HG03575 (cell line): Measurements from ENCODE around the gene EHMT2.

Source experiments
- ATAC-seq: cut with Tn5 transposase; IDR thresholded peaks from one replicate; pipeline ENCODE4 v1.9.1; 2021; ENCODE audit not compliant: unreplicated experiment, insufficient number of reproducible peaks, low FRiP score; ENCODE audit errors: extremely low read depth

The EHMT2 gene

DNA sequence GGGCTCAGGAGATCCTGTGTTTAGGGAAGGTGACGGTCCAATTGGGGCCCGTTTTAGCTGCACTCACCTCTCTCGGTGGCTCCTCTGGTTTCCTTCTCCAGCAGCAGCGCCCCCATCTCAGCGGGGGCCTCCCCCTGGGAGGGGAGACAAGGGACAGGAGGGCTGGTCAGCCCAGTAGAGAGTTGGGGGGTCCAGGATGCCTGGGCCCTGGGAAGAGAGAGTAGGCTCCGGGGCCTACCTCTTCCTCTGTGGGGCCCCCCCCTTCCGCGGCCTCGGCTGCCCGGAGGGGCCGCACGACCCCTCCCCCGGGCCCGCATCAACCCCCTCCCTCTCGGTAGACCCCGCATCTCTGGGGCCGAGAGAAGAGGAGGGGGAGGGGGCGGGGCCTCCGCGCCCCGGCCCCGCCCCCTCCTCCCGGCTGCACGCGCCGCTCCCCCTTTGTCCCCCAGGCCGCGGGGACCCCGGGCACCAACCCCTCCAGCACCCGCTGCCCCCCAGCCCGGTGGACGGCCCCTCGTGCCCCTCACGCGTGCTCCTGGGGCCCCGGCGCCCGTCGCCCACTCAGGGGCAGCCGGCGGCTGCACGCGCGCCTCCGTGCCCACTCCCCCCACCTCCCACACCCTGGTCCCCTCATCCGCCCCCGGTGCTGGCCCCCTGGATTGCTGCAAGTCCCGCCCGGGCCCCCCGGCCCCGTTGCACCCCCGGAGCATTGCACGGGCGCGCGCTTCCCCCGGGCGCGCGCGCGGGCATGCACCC is 464 bp downstream of the EHMT2 start:
- no peak for ATAC-seq

- no peak for ATAC-seq
Measured at GRCh38 chr6:31896493-31896855, 1.0 kb downstream of the EHMT2 start.

GRCh38 chr6:31892821-31893220 is 4.7 kb downstream of the EHMT2 start:
- ATAC-seq, result no peak

DNA sequence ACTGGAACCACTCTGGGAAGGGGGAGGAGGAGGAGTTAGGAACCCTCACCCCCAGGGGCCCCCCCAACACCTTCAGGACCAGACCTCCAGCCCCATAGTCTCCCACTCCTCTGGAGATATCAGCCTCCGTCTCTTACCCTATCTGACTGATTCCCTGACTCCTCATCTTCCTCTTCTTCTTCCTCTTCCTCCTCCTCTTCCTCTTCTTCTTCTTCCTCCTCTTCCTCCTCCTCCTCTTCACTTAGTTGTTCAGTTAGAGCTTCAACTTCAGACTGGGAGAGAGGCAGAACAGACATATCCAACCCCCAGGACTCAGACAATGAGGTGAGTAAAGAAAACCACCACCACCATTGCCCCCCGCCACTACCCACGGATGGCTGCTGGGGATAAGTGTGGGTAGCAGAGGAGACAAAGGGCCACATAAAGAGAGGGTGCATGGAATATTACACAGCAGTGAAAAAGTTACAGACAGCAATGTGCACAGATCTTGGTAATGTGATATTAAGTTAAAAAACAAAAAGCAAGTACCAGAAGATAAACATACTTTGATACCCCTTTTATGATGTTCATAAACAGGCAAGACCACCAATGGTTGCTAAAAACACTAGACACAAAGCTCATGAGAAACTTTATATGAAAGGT is 8.0 kb downstream of the EHMT2 start:
- ATAC-seq, result no peak

- ATAC-seq, result no peak
Measured at GRCh38 chr6:31888276-31889258, 8.9 kb downstream of the EHMT2 start.

- ATAC-seq, result no peak
Measured at GRCh38 chr6:31887173-31888007, 10.1 kb downstream of the EHMT2 start.

DNA sequence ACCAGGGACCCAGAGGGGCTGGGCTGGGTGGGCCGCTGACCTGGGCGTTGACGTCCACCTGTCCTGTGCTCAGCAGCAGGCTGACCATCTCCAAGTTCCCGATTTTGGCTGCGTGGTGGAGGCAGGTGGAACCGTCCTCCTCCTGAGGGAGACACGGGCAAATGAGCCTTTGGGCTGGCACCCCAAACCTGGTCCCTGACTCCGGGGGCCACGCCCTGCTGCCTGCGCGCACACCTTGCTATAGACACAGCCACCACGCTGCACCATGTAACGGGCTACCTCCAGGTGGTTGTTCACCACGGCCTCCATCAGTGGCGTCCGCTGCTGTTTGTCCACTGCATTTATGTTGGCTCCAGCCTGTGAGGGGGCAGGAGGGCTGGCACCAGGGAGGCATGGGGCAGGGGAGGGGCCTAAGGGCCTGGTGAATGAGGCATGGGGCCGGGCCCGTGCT is 10.9 kb downstream of the EHMT2 start:
- no peak for ATAC-seq

DNA sequence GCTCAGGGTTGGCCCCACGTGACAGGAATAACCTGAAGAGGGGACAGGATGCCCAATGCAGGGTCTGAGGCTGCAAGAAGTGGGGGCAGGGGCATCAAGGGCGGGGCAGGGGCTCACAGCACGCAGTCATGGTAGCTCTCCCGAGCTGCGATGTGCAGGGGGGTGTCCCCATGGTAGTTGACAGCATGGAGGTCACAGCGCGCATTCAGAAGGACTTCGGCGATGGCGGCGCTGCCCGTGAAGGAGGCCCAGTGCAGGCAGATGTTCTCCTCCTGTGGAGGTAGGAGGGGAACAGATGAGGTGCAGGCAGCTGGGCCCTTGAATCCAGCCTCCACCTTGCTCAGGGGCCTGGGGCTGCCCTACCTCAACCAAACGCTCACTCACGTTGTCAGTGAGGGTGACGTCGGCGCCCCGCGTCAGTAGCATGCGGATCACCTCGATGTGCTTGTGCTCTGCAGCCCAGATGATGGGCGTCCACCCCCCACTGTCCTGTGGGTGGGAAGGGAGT is 12.9 kb downstream of the EHMT2 start:
- no peak for ATAC-seq

- ATAC-seq, result no peak
Measured at GRCh38 chr6:31883676-31884075, 13.8 kb downstream of the EHMT2 start.

GRCh38 chr6:31882344-31882743 is 15.2 kb downstream of the EHMT2 start:
- no peak for ATAC-seq

DNA sequence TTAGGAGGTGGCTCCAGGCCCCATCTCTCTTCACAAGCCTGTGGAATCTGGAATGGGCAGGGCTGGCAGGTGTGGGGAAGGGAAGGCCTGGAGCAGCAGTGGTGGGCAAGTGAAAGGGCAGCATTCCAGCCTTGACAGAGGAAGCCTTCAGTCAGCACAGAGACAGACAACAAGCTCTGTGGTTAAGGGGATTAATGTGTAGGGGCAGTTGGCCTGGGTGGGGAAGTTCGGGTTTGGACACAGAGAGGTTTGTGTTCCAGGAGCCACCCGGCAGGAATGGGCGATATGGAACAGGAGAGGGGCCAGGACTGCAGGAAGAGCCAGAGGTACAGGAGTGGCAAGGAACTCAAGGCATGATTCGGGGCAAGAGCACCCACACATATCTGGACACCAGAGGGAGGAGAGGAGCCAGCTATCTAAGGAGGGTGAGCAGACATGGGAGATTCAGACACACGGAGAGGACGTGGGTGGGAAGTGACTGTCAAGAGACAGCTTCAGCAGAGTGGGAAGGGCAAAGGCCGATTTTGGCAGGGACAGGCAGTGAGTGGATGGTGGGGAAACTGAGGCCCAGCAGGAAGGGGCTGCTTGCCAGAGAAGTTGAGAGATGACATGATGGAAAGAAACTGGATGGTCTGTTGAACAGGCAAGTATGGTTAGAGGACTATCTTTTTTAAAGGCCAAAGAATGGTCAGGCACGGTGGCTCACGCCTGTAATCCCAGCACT is 16.2 kb downstream of the EHMT2 start:
- ATAC-seq, result no peak

DNA sequence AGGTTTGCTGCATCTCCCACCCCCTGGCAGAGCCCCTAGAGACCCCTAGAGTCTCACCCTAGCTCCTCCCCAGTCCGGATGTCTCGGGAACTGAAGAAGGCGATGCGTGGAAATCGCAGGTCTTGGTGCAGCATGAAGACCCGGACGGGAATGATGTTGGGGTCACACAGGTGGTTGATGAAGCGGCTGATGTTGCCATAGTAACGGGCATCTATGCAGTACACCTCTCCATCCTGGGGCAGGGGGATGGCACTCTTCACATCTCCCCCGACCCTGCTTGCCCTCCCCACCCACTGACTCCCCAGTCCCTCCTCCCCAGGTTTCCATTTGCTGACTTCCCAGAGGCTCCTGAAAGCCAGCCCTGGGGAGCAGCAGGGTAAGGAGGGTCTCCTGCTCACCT is 16.9 kb downstream of the EHMT2 start:
- ATAC-seq, result no peak

GRCh38 chr6:31879901-31880300 is 17.6 kb downstream of the EHMT2 start:
- ATAC-seq, result no peak

DNA sequence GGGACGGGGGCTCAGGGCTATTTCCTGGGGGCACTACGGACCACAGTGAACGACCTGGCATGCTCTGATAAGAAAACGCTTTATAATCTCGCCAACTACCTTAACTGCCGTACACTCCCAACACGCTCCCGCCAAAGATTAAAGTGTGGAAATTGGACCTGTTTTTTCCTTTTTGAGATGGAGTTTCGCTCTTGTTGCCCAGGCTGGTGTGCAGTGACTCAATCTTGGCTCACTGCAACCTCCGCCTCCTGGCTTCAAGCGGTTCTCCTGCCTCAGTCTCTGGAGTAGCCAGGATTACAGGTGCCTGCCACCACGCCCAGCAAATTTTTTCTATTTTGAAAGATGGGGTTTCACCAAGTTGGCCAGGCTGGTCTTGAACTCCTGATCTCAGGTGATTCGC is 18.4 kb downstream of the EHMT2 start:
- no peak for ATAC-seq

DNA sequence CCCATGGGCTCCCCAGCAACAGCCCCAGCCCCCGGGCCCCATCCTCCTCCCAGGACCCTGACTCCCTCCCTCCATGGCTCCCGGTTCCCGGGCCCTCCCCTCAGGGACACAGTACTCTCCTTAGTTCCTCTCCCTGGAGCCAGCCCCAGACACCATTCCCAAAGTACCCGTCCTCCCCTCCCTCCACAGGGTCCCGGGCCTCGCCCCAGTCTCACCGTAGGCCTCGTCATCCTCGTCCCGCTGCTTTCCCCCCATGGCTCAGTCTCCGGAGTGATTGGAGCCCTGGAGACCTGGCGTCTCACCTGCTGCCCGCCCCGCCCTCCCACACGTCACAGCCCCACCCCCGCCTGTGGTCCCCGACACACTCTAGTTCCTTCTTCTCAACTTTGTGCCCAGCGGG is 18.8 kb downstream of the EHMT2 start, which contains the start of gene SLC44A4:
Gene SLC44A4 (minus strand): TSS at position 272 of the 400 bp plus-strand sequence. CDS start 17 bp downstream, at position 255.
- ATAC-seq, result no peak

DNA sequence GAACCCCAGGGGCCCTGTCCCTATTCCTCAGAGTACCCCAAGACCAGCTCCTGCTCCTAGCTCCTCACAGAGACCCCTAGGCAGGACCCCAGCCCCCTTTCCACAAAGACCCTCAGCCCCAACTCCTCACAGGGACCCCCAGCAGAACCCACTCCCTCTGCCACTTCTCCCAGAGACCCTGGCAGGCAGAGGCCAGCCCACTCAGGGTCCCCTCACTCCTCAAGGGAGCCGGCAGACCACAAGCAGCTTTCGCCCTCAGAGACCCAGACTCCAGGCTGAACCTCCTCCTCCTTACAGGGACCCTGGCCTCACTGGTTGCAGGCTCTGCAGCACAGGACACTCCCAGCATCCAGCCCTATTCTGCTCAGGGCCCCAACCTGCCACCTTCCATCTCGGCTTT is 19.3 kb downstream of the EHMT2 start:
- no peak for ATAC-seq

- no peak for ATAC-seq
Measured at GRCh38 chr6:31877651-31878161, 19.8 kb downstream of the EHMT2 start.
